Measurements from ENCODE around the gene ITSN1. TPM values are rescaled to one million over a fixed set of nuclear protein-coding genes. Genes with fewer than 3 reads are reported as not detected.
"Not testable (repeated sequence)": the region's sequence is repeated elsewhere in the genome, so short reads cannot be mapped to it uniquely, and the experiment has no call there.

Gene ITSN1
- polyA plus RNA-seq, 3 donors: 37.6 to 39.5 (median 39.4) TPM

DNA sequence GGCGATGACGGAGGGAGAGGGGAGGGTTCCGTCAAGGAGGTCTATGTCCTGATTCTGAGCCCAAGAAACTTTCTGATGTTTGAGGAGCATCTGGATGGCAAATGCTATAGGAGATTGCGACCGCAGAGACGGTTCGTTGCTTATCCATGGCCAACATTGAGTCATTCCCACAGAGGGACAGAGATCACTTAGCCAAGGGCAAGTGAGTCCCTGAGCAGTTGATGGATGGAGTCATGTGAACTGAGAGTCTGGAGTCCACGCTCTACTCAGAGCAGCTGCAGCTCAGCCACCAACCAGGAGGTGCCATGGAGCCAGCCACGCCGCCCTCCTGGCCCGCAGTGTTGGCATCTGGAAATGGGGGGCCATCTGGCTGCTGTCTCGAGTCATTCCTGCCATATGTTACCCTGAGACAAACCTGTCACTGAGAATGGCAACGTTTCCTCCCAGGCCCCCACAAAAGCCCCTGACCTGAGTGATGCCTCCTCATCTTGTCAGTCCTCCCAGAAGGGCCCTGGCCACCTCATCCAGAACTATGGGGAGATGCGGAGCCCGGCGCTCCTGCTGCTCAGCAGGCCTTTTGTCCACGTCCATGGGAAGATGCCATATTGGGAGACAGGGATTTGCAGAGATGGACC is 214.7 kb downstream of the ITSN1 start:
- DNase-seq (ENCODE audit: low read depth in 3 of 3, low spot score in 2 of 3): no peak

DNA sequence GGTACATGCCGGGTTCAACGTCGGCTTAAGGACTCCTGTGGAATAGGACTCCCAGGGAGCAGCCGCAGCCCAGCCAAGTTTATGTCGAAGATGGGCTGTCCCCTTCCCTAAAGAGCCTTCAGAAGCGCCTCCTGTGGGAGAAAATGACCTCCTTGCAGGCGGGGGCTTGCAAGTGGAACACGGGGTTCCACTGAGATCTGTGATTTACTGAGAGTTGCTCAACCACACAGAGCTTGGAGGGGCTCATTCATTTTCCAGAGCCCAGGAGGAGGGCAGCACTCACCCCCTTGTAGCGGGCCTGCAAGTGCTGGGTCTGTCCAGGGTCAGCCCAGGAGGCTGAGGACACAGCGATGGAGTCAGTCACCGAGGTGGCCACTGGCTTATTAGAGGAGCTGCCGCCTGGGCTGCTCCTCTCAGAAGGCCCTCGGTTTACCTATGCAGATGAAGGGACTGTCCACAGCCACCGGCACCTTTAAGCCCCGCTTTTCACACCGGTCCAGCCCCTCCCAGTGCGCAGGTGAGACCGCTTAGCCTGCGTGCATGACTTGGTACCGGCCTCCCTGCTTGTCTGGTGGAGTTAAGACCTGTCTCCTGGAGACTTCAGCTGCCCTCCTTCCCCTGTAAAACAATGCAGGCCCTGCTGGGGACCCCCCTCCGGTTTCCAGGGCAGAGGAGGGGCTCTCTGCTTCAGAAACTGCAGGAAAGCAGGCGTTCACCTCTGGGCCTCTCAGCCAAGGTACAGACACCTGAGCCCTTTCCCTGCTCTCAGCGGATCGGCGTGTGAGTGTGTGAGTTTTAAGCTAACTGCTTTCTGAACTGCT is 215.8 kb downstream of the ITSN1 start:
- DNase-seq (ENCODE audit: low read depth in 3 of 3, low spot score in 2 of 3): no peak

DNA sequence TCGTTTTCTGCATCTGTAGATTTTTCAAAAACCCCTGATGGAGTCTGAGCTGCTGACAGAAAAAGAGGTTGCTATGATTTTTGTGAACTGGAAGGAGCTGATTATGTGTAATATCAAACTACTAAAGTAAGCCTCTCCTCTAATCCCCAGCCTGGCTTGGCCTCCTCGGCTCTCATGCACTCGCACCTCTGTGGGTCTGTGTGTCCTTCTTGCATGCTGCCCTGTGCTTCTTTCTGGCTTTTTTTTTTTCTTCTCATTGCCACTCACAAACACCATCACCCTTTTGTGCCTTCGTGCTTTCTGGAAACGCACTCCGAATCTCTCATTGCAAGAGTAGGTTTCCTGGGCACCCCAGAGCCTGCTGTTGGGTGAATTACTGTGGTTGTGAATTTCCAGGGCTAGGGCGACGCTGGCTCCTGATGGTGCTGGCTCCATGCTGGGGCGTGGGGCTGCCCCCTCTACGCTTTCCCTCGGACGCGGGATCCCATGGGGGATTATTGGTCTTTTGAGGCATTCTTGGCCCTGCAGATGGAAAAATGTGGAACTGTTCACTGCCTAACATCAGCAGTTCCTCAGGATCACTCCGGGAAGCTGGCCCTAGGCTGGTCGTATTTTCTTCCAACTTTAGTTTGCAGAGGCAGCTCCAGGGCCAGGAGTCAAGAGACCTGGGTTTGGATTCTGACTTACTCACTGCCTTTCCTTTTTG is 216.5 kb downstream of the ITSN1 start:
- DNase-seq (ENCODE audit: low read depth in 3 of 3, low spot score in 2 of 3): no peak

GRCh38 chr21:33859373-33860102 is 217.2 kb downstream of the ITSN1 start:
- DNase-seq (ENCODE audit: low read depth in 3 of 3, low spot score in 2 of 3): no peak

GRCh38 chr21:33860332-33860879 is 218.1 kb downstream of the ITSN1 start:
- DNase-seq (ENCODE audit: low read depth in 3 of 3, low spot score in 2 of 3): no peak

DNA sequence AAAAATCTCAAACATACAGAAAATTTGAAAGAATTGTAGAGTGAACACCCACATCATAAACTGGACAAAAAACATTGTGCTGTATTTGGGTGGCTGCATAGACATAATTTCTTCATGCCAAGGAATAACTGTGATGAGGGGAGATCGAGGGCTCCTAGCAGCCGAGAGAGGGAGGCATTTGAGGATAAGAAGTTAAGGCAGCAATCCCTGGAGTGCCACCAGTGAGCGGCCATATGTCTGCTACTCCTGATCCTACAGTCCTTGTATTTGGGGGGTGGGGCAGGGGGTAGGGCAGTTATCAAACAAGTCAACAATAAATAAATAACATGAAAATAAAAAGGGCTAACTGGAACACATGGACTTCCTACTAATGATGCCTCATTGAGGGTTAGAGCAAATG is 218.8 kb downstream of the ITSN1 start:
- DNase-seq (ENCODE audit: low read depth in 3 of 3, low spot score in 2 of 3): no peak

- DNase-seq (ENCODE audit: low read depth in 3 of 3, low spot score in 2 of 3): not testable (repeated sequence)
Measured at GRCh38 chr21:33863191-33863590, 220.9 kb downstream of the ITSN1 start.

DNA sequence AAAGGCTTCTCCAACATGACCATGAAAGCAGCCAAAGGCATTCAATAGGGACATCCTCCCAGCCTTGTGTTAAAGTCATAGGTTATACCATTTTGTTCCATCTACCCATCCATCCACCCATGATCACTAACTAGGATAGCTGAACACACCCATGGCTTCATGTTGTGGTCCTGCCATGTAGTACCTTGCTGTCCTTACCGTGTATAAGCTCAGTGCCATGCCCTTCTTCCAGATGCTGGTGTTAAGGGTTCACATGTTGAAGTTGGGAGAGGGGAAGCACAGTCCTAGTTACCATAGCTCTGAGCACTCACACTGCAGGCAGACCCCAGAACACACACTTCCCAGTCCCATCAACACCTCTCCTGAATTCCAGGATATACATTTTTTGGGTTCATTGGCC is 221.8 kb downstream of the ITSN1 start:
- no peak for DNase-seq (ENCODE audit: low read depth in 3 of 3, low spot score in 2 of 3)

- no peak for DNase-seq (ENCODE audit: low read depth in 3 of 3, low spot score in 2 of 3)
Measured at GRCh38 chr21:33865176-33865575, 222.9 kb downstream of the ITSN1 start.

- DNase-seq (ENCODE audit: low read depth in 3 of 3, low spot score in 2 of 3): no peak
Measured at GRCh38 chr21:33865996-33866575, 223.8 kb downstream of the ITSN1 start.

GRCh38 chr21:33866826-33867225 is 224.5 kb downstream of the ITSN1 start:
- no peak for DNase-seq (ENCODE audit: low read depth in 3 of 3, low spot score in 2 of 3)

DNA sequence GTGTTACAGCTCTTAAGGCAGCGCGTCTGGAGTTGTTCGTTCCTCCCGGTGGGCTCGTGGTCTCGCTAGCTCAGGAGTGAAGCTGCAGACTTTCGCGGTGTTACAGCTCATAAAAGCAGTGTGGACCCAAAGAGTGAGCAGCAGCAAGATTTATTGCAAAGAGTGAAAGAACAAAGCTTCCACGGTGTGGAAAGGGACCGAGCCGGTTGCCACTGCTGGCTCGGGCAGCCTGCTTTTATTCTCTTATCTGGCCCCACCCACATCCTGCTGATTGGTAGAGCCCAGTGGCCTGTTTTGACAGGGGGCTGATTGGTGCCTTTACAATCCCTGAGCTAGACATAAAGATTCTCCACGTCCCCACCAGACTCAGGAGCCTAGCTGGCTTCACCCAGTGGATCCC is 225.6 kb downstream of the ITSN1 start:
- DNase-seq (ENCODE audit: low read depth in 3 of 3, low spot score in 2 of 3): not testable (repeated sequence)

DNA sequence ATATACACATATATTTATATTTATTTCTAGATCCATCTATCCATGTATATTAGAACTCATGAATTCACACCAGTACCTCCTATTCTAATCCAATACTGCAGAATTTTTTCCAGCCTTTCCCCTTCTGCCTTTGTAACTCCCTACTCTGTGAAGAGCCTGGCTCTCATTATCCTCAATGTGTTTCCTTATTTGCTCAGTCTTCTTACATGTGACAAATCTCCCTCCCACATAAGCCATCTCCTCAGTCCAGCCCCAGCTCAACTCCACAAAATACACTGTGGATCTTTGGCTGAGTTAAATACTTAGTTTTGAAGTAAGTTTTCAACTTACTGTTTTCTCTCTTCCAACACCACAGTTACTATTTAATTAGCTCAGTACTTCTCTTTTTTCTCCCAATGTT is 227.6 kb downstream of the ITSN1 start:
- DNase-seq (ENCODE audit: low read depth in 3 of 3, low spot score in 2 of 3): no peak

GRCh38 chr21:33870768-33871167 is 228.5 kb downstream of the ITSN1 start:
- DNase-seq (ENCODE audit: low read depth in 3 of 3, low spot score in 2 of 3): no peak

- no peak for DNase-seq (ENCODE audit: low read depth in 3 of 3, low spot score in 2 of 3)
Measured at GRCh38 chr21:33871171-33871570, 228.9 kb downstream of the ITSN1 start.

DNA sequence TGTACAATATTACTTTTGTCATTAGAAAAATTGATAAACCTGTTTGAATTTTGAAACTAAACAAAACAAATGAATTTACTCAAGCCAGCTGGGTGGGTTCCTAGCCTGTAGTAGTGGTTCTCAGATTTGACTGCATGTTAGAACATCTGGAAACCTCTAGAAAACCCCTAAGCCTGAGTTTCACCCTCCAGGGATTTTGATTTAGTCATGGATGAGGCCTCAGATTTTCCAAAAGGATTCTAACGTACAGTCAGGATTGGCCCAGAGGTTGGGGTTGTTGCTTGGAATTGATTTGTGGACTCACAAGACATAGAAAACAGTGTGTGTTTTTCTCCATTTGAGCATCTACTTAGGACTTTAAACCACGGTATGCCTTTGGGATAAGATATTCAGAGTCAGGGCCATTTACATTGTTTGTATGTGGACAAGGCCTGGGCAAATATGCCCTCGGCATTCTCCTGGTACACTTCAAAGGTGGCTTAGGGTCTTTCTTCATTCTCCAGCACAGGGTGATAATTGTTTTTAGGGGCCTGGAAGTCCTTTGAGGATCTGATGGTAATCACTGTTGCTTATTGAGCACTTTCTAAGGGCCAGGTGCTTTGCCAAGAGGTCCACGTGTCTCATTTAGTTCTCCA is 230.7 kb downstream of the ITSN1 start:
- DNase-seq (ENCODE audit: low read depth in 3 of 3, low spot score in 2 of 3): no peak

DNA sequence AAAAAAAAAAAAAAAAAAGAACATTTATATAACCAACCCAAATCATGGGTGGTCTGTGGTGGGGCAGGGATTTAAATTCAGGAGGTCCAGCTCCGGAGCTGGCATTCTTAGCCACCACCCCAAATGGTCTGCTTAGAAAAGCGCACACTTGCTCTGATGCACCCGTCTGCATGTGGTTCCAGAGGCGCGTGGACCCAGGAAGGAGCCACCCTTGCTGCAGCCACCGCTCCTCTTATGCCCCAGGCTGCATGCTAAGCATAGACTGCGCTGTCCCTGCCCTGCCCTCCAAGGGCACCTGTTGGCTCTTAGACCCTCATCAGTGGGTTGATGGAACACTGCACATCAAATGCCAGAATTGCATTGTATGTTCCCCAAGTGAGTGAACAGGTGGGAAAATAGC is 231.9 kb downstream of the ITSN1 start:
- no peak for DNase-seq (ENCODE audit: low read depth in 3 of 3, low spot score in 2 of 3)

DNA sequence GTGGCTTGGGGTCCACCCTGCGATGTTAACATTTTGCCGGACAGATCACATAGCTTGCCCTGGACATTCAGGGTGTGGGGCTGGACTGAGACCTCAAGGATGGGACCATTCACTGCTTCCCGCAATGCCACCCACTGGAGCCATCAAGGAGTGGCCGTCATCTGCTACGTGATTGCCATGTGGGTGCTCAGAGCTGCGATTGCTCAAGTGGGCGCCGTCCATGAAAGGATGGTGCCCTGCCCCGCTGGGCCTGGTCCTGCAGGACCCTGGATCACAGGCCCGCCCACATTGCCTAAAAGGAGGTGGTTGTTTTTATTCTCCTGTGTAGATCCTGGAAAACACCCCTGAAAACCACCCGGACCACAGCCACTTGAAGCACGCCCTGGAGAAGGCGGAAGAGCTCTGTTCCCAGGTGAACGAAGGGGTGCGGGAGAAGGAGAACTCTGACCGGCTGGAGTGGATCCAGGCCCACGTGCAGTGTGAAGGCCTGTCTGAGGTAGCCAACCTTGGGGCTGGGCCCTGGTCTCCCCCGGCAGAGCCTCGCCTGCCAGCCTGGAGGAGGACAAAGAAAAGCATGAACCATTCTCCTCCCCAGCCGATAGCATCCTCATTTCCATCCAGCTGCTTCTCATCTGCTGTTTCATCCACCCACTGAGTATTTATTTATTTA is 232.9 kb downstream of the ITSN1 start:
- DNase-seq (ENCODE audit: low read depth in 3 of 3, low spot score in 2 of 3): no peak

DNA sequence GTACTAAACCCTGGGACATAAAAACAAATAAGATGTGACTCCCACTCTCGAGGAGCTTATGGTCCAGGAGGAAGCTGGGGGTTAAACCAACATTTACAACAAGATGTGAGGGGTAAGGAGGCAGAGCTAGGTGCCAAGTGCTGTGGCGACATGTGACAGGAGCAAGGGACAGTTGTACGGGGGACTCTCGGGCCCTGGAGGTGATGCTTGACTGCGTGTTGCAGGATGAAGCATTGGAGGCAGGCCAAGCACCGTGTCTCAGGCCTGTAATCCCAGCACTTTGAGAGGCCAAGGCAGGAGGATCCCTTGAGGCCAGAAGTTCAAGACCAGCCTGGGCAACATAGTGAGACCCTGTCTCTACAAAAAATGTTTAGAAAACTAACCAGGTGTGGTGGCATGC is 236.5 kb downstream of the ITSN1 start:
- DNase-seq (ENCODE audit: low read depth in 3 of 3, low spot score in 2 of 3): no peak
